Central memory CD8-positive, alpha-beta T cell (primary cell): ENCODE measurements around the gene RAX2.

ENCODE experiments used
- ATAC-seq: fragments of 150-1000 bp; cut with Tn5 transposase; replicated peaks from 2 replicates; pipeline ENCODE4 v1.10.0; 2022; ENCODE audit warnings: mild to moderate bottlenecking, moderate FRiP score, moderate number of reproducible peaks; ENCODE audit not compliant: poor library complexity, severe bottlenecking; ENCODE audit errors: extremely low read depth
- DNase-seq, 2 donors: peaks; one replicate each; pipeline ENCODE4 v3.0.0; 2021; ENCODE audit warnings: low spot score in 2 of 2
- H3K27ac Mint-ChIP-seq: one replicate; pipeline ENCODE4 v1.8.0; 2022; ENCODE audit warnings: low read depth, mild to moderate bottlenecking, moderate library complexity, mixed read lengths
- H3K27me3 Mint-ChIP-seq: one replicate; pipeline ENCODE4 v1.8.0; 2022; ENCODE audit warnings: mixed read lengths
- H3K36me3 Mint-ChIP-seq: one replicate; pipeline ENCODE4 v1.8.0; 2022; ENCODE audit warnings: mild to moderate bottlenecking, moderate library complexity, mixed read lengths; ENCODE audit not compliant: insufficient read depth
- H3K4me1 Mint-ChIP-seq: one replicate; pipeline ENCODE4 v1.8.0; 2022; ENCODE audit warnings: mixed read lengths
- H3K4me3 Mint-ChIP-seq: one replicate; pipeline ENCODE4 v1.8.0; 2022; ENCODE audit warnings: mild to moderate bottlenecking, moderate library complexity, mixed read lengths
- H3K9me3 Mint-ChIP-seq: one replicate; pipeline ENCODE4 v1.8.0; 2022; ENCODE audit warnings: mixed read lengths

RAX2 gene

GRCh38 chr19:3792114-3792513, 20.1 kb upstream of the RAX2 start:
- Mint-ChIP-seq H3K4me3 (no peak overlapping the region), H3K27ac (no peak overlapping the region), H3K36me3 (peaks cover 9% of the 10 kb centered on the region), H3K4me1 (peaks cover 33% of the 10 kb centered on the region), H3K27me3 (no peaks in the 10 kb centered on the region), H3K9me3 (peaks cover 5% of the 10 kb centered on the region)
- DNase-seq (no peak), ATAC-seq (no peak)

GRCh38 chr19:3790941-3791340, 18.9 kb upstream of the RAX2 start:
- H3K27ac Mint-ChIP-seq: peak overlapping the region; percentile 68
- no peaks in the 10 kb centered on the region for H3K9me3 Mint-ChIP-seq

GRCh38 chr19:3790209-3790734, 18.2 kb upstream of the RAX2 start:
- Mint-ChIP-seq H3K27ac (peak overlapping the region; percentile 68), H3K4me1 (peaks cover 26% of the 10 kb centered on the region), H3K4me3 (peak overlapping the region; percentile 40), H3K36me3 (peaks cover 8% of the 10 kb centered on the region), H3K9me3 (no peaks in the 10 kb centered on the region), H3K27me3 (no peaks in the 10 kb centered on the region)
- no peak for DNase-seq
- ATAC-seq: no peak

More at GRCh38 chr19:3790941-3791340, 18.9 kb upstream of the RAX2 start:
- peaks cover 7% of the 10 kb centered on the region for H3K36me3 Mint-ChIP-seq
- H3K4me1 Mint-ChIP-seq: peaks cover 26% of the 10 kb centered on the region
- H3K4me3 Mint-ChIP-seq: peak overlapping the region; percentile 40
- DNase-seq (no peak), ATAC-seq (no peak)
- no peaks in the 10 kb centered on the region for H3K27me3 Mint-ChIP-seq

- peak; percentile 26 to 57 for DNase-seq
- peaks cover 9% of the 10 kb centered on the region for H3K36me3 Mint-ChIP-seq
- peaks cover 34% of the 10 kb centered on the region for H3K4me1 Mint-ChIP-seq
- no peaks in the 10 kb centered on the region for H3K9me3 Mint-ChIP-seq
- peak overlapping the region; percentile 70 for H3K4me3 Mint-ChIP-seq
- H3K27ac Mint-ChIP-seq: peak overlapping the region; percentile 81
- peak; percentile 70 for ATAC-seq
- H3K27me3 Mint-ChIP-seq: no peaks in the 10 kb centered on the region
These were observed 17.2 kb upstream of the RAX2 start for GRCh38 chr19:3788996-3789778.

GRCh38 chr19:3785938-3786824, 14.2 kb upstream of the RAX2 start, which contains the start of gene MATK:
Gene MATK (minus strand): TSS chr19:3786381. CDS start chr19:3785135, 1,246 bp downstream.
- DNase-seq: no peak
- H3K27ac Mint-ChIP-seq: peak within 1 kb of the TSS; percentile 79
- H3K36me3 Mint-ChIP-seq: peaks cover 19% of the 10 kb centered on the region
- H3K9me3 Mint-ChIP-seq: peaks cover 7% of the 10 kb centered on the region
- no peaks in the 10 kb centered on the region for H3K27me3 Mint-ChIP-seq
- ATAC-seq: peak; percentile 21
- peaks cover 39% of the 10 kb centered on the region for H3K4me1 Mint-ChIP-seq
- peak within 1 kb of the TSS; percentile 82 for H3K4me3 Mint-ChIP-seq

- Mint-ChIP-seq H3K36me3 (peaks cover 22% of the 10 kb centered on the region), H3K9me3 (peaks cover 7% of the 10 kb centered on the region), H3K4me1 (peaks cover 35% of the 10 kb centered on the region), H3K4me3 (peak overlapping the region; percentile 82), H3K27ac (no peak overlapping the region), H3K27me3 (no peaks in the 10 kb centered on the region)
- DNase-seq (no peak), ATAC-seq (peak; percentile 15)
These were observed 13.5 kb upstream of the RAX2 start for GRCh38 chr19:3785451-3785937.

GRCh38 chr19:3784607-3785450, 12.8 kb upstream of the RAX2 start:
- peak overlapping the region; percentile 82 for H3K4me3 Mint-ChIP-seq
- H3K27me3 Mint-ChIP-seq: no peaks in the 10 kb centered on the region
- no peak for DNase-seq
- peaks cover 28% of the 10 kb centered on the region for H3K4me1 Mint-ChIP-seq
- peak overlapping the region; percentile 79 for H3K27ac Mint-ChIP-seq
- ATAC-seq: no peak
- H3K9me3 Mint-ChIP-seq: peaks cover 7% of the 10 kb centered on the region
- H3K36me3 Mint-ChIP-seq: peaks cover 21% of the 10 kb centered on the region

- Mint-ChIP-seq H3K4me3 (peak overlapping the region; percentile 82), H3K9me3 (peaks cover 7% of the 10 kb centered on the region), H3K36me3 (peaks cover 18% of the 10 kb centered on the region), H3K4me1 (peaks cover 22% of the 10 kb centered on the region), H3K27ac (peak overlapping the region; percentile 79), H3K27me3 (no peaks in the 10 kb centered on the region)
- DNase-seq: peak; percentile 28 to 34
- no peak for ATAC-seq
These were observed 11.9 kb upstream of the RAX2 start for GRCh38 chr19:3783660-3784584.

- H3K4me3 Mint-ChIP-seq: no peak overlapping the region
- DNase-seq (no peak), ATAC-seq (no peak)
- H3K27me3 Mint-ChIP-seq: no peaks in the 10 kb centered on the region
- no peak overlapping the region for H3K27ac Mint-ChIP-seq
- H3K36me3 Mint-ChIP-seq: peaks cover 16% of the 10 kb centered on the region
- peaks cover 19% of the 10 kb centered on the region for H3K4me1 Mint-ChIP-seq
- peaks cover 7% of the 10 kb centered on the region for H3K9me3 Mint-ChIP-seq
These were observed 10.9 kb upstream of the RAX2 start for GRCh38 chr19:3782903-3783302.

- ATAC-seq: no peak
- H3K36me3 Mint-ChIP-seq: peaks cover 16% of the 10 kb centered on the region
- H3K4me3 Mint-ChIP-seq: no peak overlapping the region
- no peak overlapping the region for H3K27ac Mint-ChIP-seq
- H3K27me3 Mint-ChIP-seq: no peaks in the 10 kb centered on the region
- DNase-seq: no peak
- H3K4me1 Mint-ChIP-seq: peaks cover 19% of the 10 kb centered on the region
- H3K9me3 Mint-ChIP-seq: peaks cover 7% of the 10 kb centered on the region
These were observed 10.3 kb upstream of the RAX2 start for GRCh38 chr19:3782330-3782729.

- H3K4me1 Mint-ChIP-seq: peaks cover 19% of the 10 kb centered on the region
- peaks cover 7% of the 10 kb centered on the region for H3K9me3 Mint-ChIP-seq
- H3K27ac Mint-ChIP-seq: no peak overlapping the region
- H3K4me3 Mint-ChIP-seq: no peak overlapping the region
- no peak for DNase-seq
- no peaks in the 10 kb centered on the region for H3K27me3 Mint-ChIP-seq
- ATAC-seq: no peak
- peaks cover 16% of the 10 kb centered on the region for H3K36me3 Mint-ChIP-seq
These were observed 9.6 kb upstream of the RAX2 start for GRCh38 chr19:3781603-3782002.
